GM18517 (cell line): Measurements from ENCODE around the gene GNAT1.
"Not testable (repeated sequence)": the region's sequence is repeated elsewhere in the genome, so short reads cannot be mapped to it uniquely, and the experiment has no call there.

Experiments used
- ATAC-seq: cut with Tn5 transposase; IDR thresholded peaks from one replicate; pipeline ENCODE4 v1.9.1; 2021; ENCODE audit warnings: mild to moderate bottlenecking, moderate library complexity; ENCODE audit not compliant: unreplicated experiment

The GNAT1 gene

DNA sequence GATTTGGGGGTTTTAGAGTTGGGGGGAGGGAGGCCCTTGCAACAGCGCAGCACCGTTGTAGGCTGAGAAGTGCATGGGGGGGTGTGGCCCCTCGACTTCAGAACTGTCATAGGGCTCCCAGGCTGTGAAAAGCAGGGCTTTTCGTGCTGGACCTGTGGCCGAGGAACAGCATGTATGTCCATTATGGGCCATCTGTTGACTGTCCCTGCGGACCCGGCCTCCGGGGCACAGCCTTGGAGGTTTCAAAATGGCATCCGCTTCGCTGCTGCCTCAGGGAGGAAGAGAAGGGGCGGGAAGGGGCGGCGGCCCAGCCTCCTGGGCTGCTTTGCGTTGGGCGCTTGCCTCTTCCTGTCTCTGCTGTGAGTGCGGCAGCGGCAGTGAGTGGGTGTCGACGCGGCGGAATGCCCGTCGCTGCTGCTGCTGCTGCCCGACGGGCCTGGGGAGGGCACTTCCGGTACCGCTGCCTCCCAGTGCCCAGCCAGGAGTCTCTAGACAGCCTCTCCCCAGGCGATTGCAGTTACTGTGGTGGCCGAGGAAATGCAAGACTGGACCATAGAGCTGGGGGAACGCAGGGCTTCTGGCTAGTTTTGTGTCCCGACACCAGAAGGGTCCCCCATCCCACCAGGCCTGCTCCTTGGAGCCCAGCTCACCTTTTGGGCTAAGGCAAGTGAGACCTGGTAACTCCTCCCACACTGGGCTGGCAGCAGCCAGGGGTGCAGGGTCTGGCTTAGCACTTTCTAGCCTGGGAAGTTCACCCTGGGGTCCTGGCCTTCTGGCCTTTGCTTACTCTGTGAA lies 46.5 kb downstream of the GNAT1 start:
- ATAC-seq: peak; percentile 34

DNA sequence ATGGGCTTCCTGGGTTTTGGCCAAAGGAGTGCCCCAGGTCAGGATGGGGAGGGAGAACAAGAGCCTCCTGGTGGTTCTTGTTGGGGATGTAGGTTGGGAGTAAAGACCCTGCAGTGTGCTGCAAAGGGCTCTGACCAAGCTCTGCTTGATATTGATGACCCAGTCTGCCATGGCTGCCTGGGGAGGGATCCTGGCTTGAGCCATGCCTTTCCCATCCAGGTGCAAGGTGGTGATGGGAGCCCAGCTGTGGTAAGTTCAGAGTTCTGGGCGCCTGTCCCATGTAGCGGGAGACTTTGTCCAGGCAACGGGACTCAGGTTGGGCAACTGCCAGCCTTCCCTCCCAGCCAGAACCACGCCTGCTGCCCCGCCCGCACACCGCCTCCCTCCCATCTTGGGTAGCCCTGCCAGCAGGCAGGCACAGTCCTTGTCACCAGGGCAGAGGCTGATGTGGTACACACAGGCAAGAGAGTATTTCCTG lies 47.2 kb downstream of the GNAT1 start:
- no peak for ATAC-seq

DNA sequence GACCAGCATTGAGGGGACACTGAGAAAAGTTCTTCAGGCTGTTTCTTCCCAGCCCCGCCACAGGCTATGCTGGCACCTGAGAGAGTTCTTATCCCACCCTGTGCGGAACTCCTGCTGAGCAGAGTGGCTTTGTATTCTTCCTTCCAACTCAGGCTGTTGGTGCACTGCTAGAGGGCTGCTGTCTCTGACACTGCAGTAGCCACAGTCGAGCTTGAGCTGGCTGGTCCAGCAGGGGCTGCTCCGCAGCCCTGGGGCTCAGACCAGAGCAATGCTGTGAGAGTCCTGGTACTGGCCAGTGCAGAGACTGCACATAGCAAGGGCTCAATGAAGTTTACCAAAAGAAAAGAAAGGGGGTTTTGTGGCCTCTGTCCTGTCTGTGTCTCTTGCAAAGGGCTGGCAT lies 48.2 kb downstream of the GNAT1 start:
- ATAC-seq: no peak

DNA sequence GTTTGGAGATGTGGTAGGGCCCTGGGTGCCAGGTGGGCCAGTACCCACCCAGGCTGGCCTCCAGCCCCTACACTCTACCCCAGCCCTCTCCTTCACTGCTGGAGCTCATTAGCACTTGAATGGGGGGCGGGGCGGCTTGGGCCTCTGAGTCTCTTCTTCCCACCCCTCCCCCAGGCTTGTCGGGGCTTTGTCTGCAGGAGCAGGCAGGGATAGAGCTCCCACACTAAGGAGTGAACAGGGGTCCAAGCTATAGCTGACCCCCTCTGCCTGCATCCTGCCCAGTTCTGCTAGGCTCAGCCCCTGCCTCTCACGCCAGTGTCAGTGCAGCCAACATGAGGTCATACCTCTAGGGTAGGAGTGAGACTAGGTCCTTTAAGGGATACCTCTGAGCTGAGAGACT lies 49.8 kb downstream of the GNAT1 start:
- no peak for ATAC-seq

DNA sequence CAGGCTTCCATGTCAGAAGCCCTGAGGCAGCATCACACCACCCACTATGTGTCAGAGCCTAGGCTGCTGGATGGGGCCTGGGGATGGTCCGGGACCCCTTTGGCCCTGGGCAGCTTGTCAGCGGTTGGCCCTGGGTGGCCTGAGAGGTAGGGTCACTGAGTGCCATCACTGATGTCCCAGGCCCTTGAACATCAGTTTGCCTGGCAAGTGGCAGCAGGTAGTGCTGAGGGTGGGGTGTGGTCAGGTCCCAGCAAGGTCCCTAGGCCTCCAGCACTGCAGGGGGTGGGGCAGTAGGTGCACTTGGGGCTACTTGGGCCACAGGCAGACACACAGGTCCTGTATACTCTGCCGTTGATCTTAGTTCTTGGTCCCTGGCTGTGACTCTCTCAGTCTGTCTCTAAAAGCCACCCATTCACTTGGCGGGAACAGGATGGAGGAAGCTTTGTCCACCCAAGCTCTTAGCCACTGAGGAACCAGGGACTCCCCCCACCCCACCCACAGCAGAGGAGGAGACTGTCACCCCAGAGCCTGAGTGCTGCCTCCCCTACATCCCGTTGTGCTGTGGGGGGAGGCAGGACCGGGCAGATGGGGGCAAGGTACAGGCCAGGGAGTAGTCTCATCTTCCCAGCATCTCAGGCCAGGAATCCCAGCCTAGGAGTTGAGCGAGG lies 50.4 kb downstream of the GNAT1 start:
- no peak for ATAC-seq

DNA sequence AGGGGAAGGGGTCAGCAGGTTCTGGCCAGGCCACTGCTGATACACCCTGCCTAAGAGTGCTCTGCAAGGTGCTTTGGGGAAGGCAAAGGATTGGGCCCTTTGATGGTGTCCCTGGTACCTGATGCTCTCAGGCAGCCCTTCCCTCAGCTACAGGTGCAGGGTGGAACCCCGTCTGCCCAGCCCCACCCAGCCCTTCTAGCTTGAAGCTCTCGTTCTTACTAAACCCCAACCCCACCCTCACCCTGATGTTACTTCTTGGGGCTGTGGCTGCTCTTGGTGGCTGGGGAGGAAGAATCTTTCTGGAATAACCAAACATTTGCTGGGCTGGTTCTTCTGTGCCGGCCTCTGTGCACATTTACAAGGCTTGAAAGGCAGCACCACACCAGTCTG lies 51.0 kb downstream of the GNAT1 start:
- no peak for ATAC-seq

DNA sequence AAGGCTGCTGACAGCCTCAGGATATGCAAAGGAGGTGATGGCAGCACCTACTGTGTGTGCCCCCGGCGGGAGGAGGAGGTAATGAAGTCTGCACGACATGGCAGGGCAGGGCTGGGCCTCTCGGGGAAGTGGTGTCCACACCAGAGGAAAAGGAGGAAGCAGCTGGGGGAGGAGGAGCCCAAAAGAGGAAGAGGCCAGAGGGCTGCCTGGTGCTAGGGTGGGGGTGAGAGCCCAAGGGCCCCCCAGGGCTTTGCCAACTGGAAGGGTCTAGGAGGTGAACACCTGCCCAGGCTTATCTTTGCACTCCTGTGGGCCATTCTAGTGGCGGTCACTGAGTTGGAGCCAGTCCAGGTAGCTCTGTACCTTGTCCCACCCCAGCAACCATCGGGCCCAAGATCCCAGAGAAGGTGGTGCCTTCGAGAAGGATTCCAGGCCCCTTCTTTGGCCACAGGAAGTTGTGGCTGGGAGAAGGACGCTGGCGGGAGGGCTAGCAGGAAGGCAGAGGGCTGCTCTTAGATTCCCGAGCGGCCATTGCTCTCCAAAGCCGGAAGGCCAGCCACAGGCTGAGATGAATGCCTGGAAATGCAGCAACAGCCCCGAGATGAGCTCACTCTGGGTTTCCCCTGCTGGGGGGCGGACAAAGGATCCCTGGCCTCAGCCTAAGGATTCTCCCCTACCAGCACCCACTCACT lies 51.6 kb downstream of the GNAT1 start:
- ATAC-seq: no peak

DNA sequence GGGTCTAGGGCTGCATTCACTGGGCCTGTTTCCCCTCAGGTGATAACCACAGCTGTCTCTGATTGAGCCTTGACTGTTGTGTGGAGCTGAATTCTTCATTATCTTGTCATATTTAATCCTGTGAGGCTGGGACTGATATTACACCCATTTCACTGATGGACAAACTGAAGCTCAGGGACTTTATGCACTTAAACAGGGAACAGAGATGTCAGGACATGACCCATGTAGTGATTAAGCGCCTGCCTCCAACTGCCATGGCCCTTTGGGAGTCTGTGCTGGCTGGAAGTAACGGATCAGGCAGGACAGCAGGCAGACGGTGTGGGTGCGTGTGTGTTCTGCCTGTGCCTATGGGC lies 52.1 kb downstream of the GNAT1 start:
- no peak for ATAC-seq

DNA sequence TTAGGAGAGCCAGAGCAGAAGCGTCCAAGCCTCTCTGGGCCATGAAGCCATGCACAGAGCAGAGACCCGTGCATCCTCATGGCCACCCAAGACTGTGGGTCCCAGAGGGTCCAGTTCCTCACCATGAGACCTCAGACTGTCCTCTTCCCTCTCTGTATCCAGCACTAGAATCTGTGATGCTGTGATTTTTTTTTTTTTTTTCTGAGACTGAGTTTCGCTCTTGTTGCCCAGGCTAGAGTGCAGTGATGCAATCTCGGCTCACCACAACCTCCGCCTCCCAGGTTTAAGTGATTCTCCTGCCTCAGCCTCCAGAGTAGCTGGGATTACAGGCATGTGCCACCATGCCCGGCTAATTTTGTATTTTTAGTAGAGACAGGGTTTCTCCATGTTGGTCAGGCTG lies 53.4 kb downstream of the GNAT1 start:
- not testable (repeated sequence) for ATAC-seq

DNA sequence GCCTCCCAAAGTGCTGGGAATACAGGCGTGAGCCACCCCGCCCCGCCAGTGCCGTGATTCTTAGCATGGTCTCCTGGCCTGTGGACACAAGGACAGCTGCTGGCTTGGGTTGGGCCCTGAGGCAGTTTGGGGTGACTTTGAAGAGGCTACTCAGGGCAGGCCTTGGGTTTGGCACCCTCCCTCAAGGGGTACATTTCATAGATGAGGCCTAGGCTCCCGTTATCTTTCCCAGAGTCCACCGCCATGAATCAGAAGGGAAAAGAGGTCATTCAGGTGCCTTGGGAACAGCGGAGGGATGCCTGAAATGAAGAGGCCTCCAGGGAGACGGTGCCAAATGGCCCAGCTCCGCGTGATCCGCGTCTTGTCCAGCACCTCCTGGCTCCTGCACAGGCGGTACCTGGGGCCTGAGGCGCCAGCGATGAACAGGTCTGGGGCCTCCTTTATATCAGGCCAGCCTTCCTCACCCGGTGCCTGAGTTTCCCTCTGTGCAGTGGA lies 53.9 kb downstream of the GNAT1 start:
- no peak for ATAC-seq

DNA sequence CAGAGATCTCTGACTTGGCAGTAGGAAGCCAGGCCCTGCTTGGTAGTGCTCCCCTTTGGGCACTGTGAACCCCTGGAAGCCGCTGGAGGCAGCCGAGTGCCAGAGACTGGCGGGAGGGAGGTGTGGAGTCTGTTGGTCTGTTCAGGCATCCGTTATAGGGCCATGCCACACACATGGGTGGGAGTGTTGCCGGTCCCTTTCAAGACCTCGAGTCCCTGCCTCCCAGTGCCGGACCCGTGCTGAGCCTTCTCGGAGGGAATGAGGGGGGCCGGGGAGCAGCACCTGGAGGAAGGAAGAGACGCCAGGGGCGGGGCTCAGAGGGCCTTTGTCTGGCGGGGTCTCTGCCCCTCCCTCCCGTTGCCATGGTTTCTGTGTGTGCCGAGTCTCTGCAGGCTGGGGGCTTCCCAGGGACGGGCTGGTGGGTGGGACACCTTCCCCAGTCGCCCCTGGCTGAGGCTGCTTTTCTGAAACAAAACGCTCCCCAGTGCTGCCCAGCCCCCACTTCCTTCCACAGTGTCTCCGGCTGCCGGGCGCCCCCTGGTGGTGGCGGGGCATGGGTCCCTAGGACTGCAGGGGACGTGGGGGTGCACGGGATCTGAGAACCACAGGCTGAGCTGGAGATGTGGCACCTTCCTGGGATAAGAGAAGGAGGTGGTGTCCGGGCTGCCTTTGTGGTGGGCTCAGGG lies 54.6 kb downstream of the GNAT1 start:
- no peak for ATAC-seq

DNA sequence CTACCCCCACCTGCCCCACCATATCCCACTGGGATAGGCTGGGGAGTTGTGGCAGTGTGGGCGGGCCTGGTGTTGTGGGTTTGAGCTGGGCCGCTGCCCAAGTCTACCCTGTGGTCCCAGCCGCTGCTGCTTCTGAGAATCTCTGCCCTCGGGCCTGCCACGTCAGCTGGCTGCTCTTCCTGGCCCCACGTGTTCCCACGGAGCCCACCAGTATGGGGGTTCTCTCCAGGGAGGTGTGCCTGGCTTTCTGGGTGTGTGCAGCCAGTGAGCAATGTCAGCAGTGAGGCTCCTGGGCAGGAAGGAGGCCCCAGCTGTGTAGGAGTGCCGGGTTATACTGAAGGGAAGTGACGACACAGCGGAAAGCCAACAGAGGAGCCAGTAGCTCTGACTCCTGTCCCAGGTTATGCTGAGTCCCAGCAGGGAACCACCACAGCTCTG lies 55.1 kb downstream of the GNAT1 start:
- no peak for ATAC-seq
